GM19452 (cell line): Measurements from ENCODE around the gene MYOZ1.

Experiments
- ATAC-seq: cut with Tn5 transposase; IDR thresholded peaks from one replicate; pipeline ENCODE4 v1.9.1; 2021; ENCODE audit not compliant: unreplicated experiment

Gene MYOZ1

GRCh38 chr10:73601486-73601921 is 39.8 kb downstream of the MYOZ1 start:
- ATAC-seq = no peak

- ATAC-seq = no peak
These were observed 43.9 kb downstream of the MYOZ1 start for GRCh38 chr10:73597346-73597745.

- ATAC-seq = no peak
These were observed 47.5 kb downstream of the MYOZ1 start for GRCh38 chr10:73593812-73594211.

- no peak for ATAC-seq
These were observed 48.2 kb downstream of the MYOZ1 start for GRCh38 chr10:73593110-73593509.

GRCh38 chr10:73591935-73592699 is 49.2 kb downstream of the MYOZ1 start:
- no peak for ATAC-seq

GRCh38 chr10:73590881-73591799 is 50.1 kb downstream of the MYOZ1 start, which contains the start of gene USP54:
Gene USP54 (minus strand): TSS chr10:73591342. CDS start chr10:73575658, 15,684 bp downstream.
- ATAC-seq = no peak

GRCh38 chr10:73589563-73590126 is 51.6 kb downstream of the MYOZ1 start:
- ATAC-seq = no peak

- ATAC-seq = no peak
These were observed 52.6 kb downstream of the MYOZ1 start for GRCh38 chr10:73588656-73589055.

GRCh38 chr10:73586583-73586984 is 54.7 kb downstream of the MYOZ1 start:
- ATAC-seq = no peak

- ATAC-seq = no peak
These were observed 55.9 kb downstream of the MYOZ1 start for GRCh38 chr10:73585327-73585726.

- no peak for ATAC-seq
These were observed 56.5 kb downstream of the MYOZ1 start for GRCh38 chr10:73584737-73585136.

GRCh38 chr10:73581918-73582317 is 59.4 kb downstream of the MYOZ1 start:
- ATAC-seq = no peak
